ENCODE measurements around the gene TMEM229A.

GRCh38 chr7:124072603-124073309, 39.9 kb upstream of the TMEM229A start:
- no peak for TF ChIP-seq CTCF (IDR thresholded peaks at IDR 0.05; ENCODE audit: low read depth, low read length)
- TF ChIP-seq POLR2A (IDR thresholded peaks at IDR 0.05; ENCODE audit: extremely low read depth, insufficient read length), result no peak

Data from NB4 (cell line).